Neuronal stem cell (in vitro differentiated cells): ENCODE results near the gene PSMG1.

Experiments
- DNase-seq: peaks from one replicate; pipeline ENCODE4 v3.0.0-alpha.2; 2013; ENCODE audit warnings: low spot score
- H2AFZ ChIP-seq: one replicate; pipeline ENCODE4 v1.6.1; 2013; ENCODE audit warnings: mild to moderate bottlenecking, low read length, inconsistent platforms
- H2AK5ac ChIP-seq: 2 replicates; pipeline ENCODE4 v1.6.1; 2013; ENCODE audit warnings: low read depth, mild to moderate bottlenecking, inconsistent platforms, low read length, moderate library complexity, mixed read lengths
- H2BK120ac ChIP-seq: 2 replicates; pipeline ENCODE4 v1.6.1; 2013; ENCODE audit warnings: low read depth, mild to moderate bottlenecking, inconsistent platforms, low read length, moderate library complexity, mixed read lengths
- H2BK12ac ChIP-seq: one replicate; pipeline ENCODE4 v1.6.1; 2013; ENCODE audit warnings: low read length, inconsistent platforms
- H2BK15ac ChIP-seq: 2 replicates; pipeline ENCODE4 v1.6.1; 2013; ENCODE audit warnings: mild to moderate bottlenecking, low read length, inconsistent platforms, mixed read lengths
- H2BK5ac ChIP-seq: one replicate; pipeline ENCODE4 v1.6.1; 2013; ENCODE audit warnings: inconsistent platforms, mild to moderate bottlenecking, low read length, moderate library complexity
- H3K14ac ChIP-seq: one replicate; pipeline ENCODE4 v1.6.1; 2013; ENCODE audit warnings: low read length, inconsistent platforms
- H3K18ac ChIP-seq: 2 replicates; pipeline ENCODE4 v1.6.1; 2013; ENCODE audit warnings: low read length, inconsistent platforms
- H3K23ac ChIP-seq: 2 replicates; pipeline ENCODE4 v1.6.1; 2013; ENCODE audit warnings: low read depth, mild to moderate bottlenecking, mixed read lengths, low read length, inconsistent platforms; ENCODE audit not compliant: poor library complexity
- H3K27ac ChIP-seq: replicated peaks from 3 replicates; pipeline ENCODE4 v1.5.1; 2013; ENCODE audit warnings: low read length, inconsistent platforms
- H3K27me3 ChIP-seq, 3 experiments: 2 replicates each; pipeline ENCODE4 v1.6.1; 2013; ENCODE audit warnings: low read length in 3 of 3, mild to moderate bottlenecking in 2 of 3, inconsistent platforms in 1 of 3, low read depth in 1 of 3, mixed read lengths in 1 of 3, moderate library complexity in 1 of 3; ENCODE audit not compliant: control insufficient read depth in 3 of 3, insufficient read depth in 3 of 3
- H3K36me3 ChIP-seq, 2 donors: replicated peaks in 1 of 2; 2 replicates each; pipeline ENCODE4 v1.6.1; 2013; ENCODE audit warnings: low read length in 2 of 2; ENCODE audit not compliant: control insufficient read depth in 2 of 2, insufficient read depth in 2 of 2
- H3K4ac ChIP-seq: 2 replicates; pipeline ENCODE4 v1.6.1; 2013; ENCODE audit warnings: inconsistent platforms, mild to moderate bottlenecking, low read length, moderate library complexity
- H3K4me1 ChIP-seq, 2 donors: 1 replicate in 1 of 2; 2 replicates in 1 of 2; pipeline ENCODE4 v1.6.1; 2013; ENCODE audit warnings: low read length in 2 of 2, low read depth in 1 of 2; ENCODE audit not compliant: control insufficient read depth in 2 of 2, insufficient read depth in 1 of 2
- H3K4me2 ChIP-seq: one replicate; pipeline ENCODE4 v1.6.1; 2013; ENCODE audit warnings: mild to moderate bottlenecking, low read length, inconsistent platforms; ENCODE audit not compliant: insufficient read depth, poor library complexity, severe bottlenecking
- H3K4me3 ChIP-seq, 2 donors: 2 replicates each; pipeline ENCODE4 v1.5.1; 2013; ENCODE audit warnings: low read length in 2 of 2, mild to moderate bottlenecking in 2 of 2, inconsistent platforms in 1 of 2, moderate library complexity in 1 of 2
- H3K79me1 ChIP-seq: one replicate; pipeline ENCODE4 v1.6.1; 2013; ENCODE audit warnings: low read depth, mild to moderate bottlenecking, inconsistent platforms, low read length, moderate library complexity
- H3K9ac ChIP-seq: one replicate; pipeline ENCODE4 v1.6.1; 2013; ENCODE audit warnings: mild to moderate bottlenecking, low read depth, low read length, inconsistent platforms; ENCODE audit not compliant: poor library complexity
- H3K9me3 ChIP-seq, 2 donors: replicated peaks in 1 of 2; 2 replicates each; pipeline versions ENCODE3 to v1.6.1; 2013; ENCODE audit warnings: low read length in 2 of 2, mild to moderate bottlenecking in 2 of 2, inconsistent platforms in 1 of 2, low read depth in 1 of 2, mixed read lengths in 1 of 2, moderate library complexity in 1 of 2; ENCODE audit not compliant: control insufficient read depth in 2 of 2, insufficient read depth in 1 of 2
- H4K8ac ChIP-seq: one replicate; pipeline ENCODE4 v1.6.1; 2013; ENCODE audit warnings: low read depth, mild to moderate bottlenecking, inconsistent platforms, low read length, moderate library complexity
- H4K91ac ChIP-seq: one replicate; pipeline ENCODE4 v1.6.1; 2013; ENCODE audit warnings: low read length, low read depth, mild to moderate bottlenecking, inconsistent platforms; ENCODE audit not compliant: poor library complexity
- WGBS, 2 donors: extraction: QIAGEN DNeasy Blood & Tissue Kit; methylation state at CpG; one replicate each; pipeline ENCODE4 v1.1.7; 2013; ENCODE audit warnings: missing lambda C conversion rate in 2 of 2, mixed read lengths in 1 of 2; ENCODE audit not compliant: insufficient read length in 2 of 2, insufficient replicate concordance in 1 of 2; ENCODE audit errors: extremely low coverage in 2 of 2; 5-methylcytosine and 5-hydroxymethylcytosine counted together

The PSMG1 gene

DNA sequence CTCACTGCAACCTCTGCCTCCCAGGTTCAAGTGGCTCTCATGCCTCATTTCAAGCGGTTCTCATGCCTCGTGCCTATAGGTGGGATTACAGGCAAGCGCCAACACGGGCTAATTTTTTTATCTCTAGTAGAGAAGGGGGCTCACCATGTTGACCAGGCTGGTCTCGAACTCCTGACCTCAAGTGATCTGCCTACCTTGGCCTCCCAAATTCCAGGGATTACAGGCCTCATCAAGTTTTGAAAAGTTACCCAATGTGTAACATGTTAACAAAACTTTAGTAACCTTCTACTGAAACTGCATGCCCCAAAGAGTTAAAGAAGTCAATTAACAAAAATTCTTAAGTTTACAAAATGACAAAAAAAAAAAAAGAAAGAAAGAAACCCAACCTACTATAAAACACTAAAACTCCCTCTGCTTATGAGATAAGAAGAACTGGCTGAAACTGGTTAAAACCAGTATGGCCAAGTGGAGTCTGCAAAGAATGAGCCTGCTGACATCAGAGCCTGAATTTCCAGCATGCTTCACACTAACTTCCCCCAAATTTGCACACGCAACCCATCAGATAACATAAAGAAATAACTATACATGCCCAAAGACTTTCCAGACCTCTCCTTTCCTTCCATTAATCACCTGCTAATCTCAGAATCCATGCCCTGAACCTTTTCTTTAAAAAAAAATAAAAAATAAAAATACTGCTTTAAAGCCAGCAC lies 25.5 kb upstream of the PSMG1 start:
- H3K36me3 ChIP-seq = peaks cover 16 to 99% of the 10 kb centered on the region in 2 donors

GRCh38 chr21:39204134-39204533 lies 20.9 kb upstream of the PSMG1 start:
- Histone ChIP-seq H3K23ac (no peak overlapping the region), H4K8ac (no peak overlapping the region), H2AK5ac (no peak overlapping the region), H3K14ac (no peak overlapping the region), H2BK120ac (no peak overlapping the region), H3K4me2 (no peak overlapping the region), H2BK5ac (no peak overlapping the region), H2BK12ac (no peak overlapping the region), H3K4ac (no peak overlapping the region), H3K9me3 (no peaks in the 10 kb centered on the region), H3K4me3 (no peak overlapping the region), H2BK15ac (no peak overlapping the region), H3K79me1 (peaks cover 2% of the 10 kb centered on the region), H3K4me1 (no peaks in the 10 kb centered on the region), H2AFZ (no peak overlapping the region), H3K18ac (no peak overlapping the region), H3K27ac (no peak overlapping the region), H3K36me3 (peaks cover 19 to 97% of the 10 kb centered on the region in 2 donors), H3K27me3 (no peaks in the 10 kb centered on the region), H4K91ac (no peak overlapping the region), H3K9ac (no peak overlapping the region)
- no CpG with 5 or more reads among the region's 1 CpG for WGBS, 2 donors
- no peak for DNase-seq

More for the DNA sequence above, 25.5 kb upstream of the PSMG1 start:
- no peaks in the 10 kb centered on the region for H3K9me3 ChIP-seq
- H3K79me1 ChIP-seq = peaks cover 2% of the 10 kb centered on the region
- no peak overlapping the region for H3K27ac ChIP-seq
- no peak overlapping the region for H3K18ac ChIP-seq
- H4K91ac ChIP-seq = no peak overlapping the region
- H2BK15ac ChIP-seq = no peak overlapping the region
- no peak overlapping the region for H4K8ac ChIP-seq
- no CpG with 5 or more reads among the region's 6 CpGs for WGBS, 2 donors
- H2BK12ac ChIP-seq = no peak overlapping the region
- DNase-seq = no peak
- no peaks in the 10 kb centered on the region for H3K4me1 ChIP-seq
- H3K27me3 ChIP-seq = no peaks in the 10 kb centered on the region
- no peak overlapping the region for H2AK5ac ChIP-seq
- no peak overlapping the region for H3K9ac ChIP-seq
- no peak overlapping the region for H2BK5ac ChIP-seq
- no peak overlapping the region for H2AFZ ChIP-seq
- H2BK120ac ChIP-seq = no peak overlapping the region
- no peak overlapping the region for H3K4ac ChIP-seq
- H3K23ac ChIP-seq = no peak overlapping the region
- no peak overlapping the region for H3K14ac ChIP-seq
- H3K4me3 ChIP-seq = no peak overlapping the region
- no peak overlapping the region for H3K4me2 ChIP-seq

DNA sequence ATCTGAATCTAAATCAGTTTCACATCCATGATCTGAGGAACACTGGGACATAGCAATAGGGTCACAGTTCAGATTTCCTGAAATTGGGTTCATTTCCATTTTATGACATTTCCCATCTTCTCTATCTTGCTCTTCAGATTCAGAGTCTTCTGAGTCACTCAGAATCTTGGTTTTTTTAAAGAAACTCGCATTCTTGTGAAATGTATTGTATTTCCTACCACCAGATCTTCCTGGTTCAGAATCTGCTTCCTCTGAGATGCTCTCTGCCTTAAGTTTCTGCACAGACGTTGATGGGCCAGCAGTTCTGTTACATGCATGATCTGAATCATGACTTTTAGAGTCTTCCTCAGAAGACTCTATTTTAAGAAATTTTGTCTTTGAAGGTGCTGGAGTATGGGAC lies 15.5 kb upstream of the PSMG1 start:
- Histone ChIP-seq H3K27me3 (no peaks in the 10 kb centered on the region), H3K4ac (no peak overlapping the region), H3K14ac (no peak overlapping the region), H3K4me3 (no peak overlapping the region), H3K4me2 (no peak overlapping the region), H4K91ac (no peak overlapping the region), H2BK15ac (no peak overlapping the region), H2AK5ac (no peak overlapping the region), H2AFZ (no peak overlapping the region), H3K27ac (no peak overlapping the region), H3K4me1 (no peaks in the 10 kb centered on the region), H2BK12ac (no peak overlapping the region), H3K23ac (no peak overlapping the region), H3K9me3 (no peaks in the 10 kb centered on the region), H2BK120ac (no peak overlapping the region), H4K8ac (no peak overlapping the region), H3K36me3 (peaks cover 17 to 99% of the 10 kb centered on the region in 2 donors), H3K79me1 (no peaks in the 10 kb centered on the region), H3K18ac (no peak overlapping the region), H3K9ac (no peak overlapping the region), H2BK5ac (no peak overlapping the region)
- no peak for DNase-seq
- WGBS, 2 donors = no CpG with 5 or more reads among the region's 2 CpGs

- Histone ChIP-seq H3K4ac (no peak overlapping the region), H3K18ac (no peak overlapping the region), H2BK120ac (no peak overlapping the region), H2AFZ (no peak overlapping the region), H2AK5ac (no peak overlapping the region), H3K27ac (no peak overlapping the region), H3K4me1 (no peaks in the 10 kb centered on the region), H3K9ac (no peak overlapping the region), H2BK5ac (no peak overlapping the region), H3K4me2 (no peak overlapping the region), H3K79me1 (no peaks in the 10 kb centered on the region), H3K36me3 (peaks cover 17 to 100% of the 10 kb centered on the region in 2 donors), H2BK12ac (no peak overlapping the region), H4K91ac (no peak overlapping the region), H3K9me3 (no peaks in the 10 kb centered on the region), H4K8ac (no peak overlapping the region), H3K14ac (no peak overlapping the region), H3K23ac (no peak overlapping the region), H3K27me3 (no peaks in the 10 kb centered on the region), H3K4me3 (no peak overlapping the region), H2BK15ac (no peak overlapping the region)
- no peak for DNase-seq
- WGBS, 2 donors = no CpG with 5 or more reads among the region's 5 CpGs
Observed at GRCh38 chr21:39197448-39198233, 14.4 kb upstream of the PSMG1 start.
